K562 (cell line): ENCODE measurements around the gene MYO1B. TPM values are rescaled to one million over a fixed set of nuclear protein-coding genes. Genes with fewer than 3 reads are reported as not detected.

Experiments
- ATAC-seq: fragments of 200-7000 bp; cut with Tn5 transposase; 3 replicates; pipeline ENCODE4 v1.9.1; 2020; ENCODE audit warnings: moderate library complexity
- BruUV-seq: library from RNA; stranded (reverse); fragments of 400-500 nt; replicated peaks from 2 replicates; lab custom pipeline; 2021; lab: Mats Ljungman, UMichigan
- CTCF ChIA-PET: fragments of 300-600 bp; formaldehyde crosslinking; extraction: SDS; loops from one replicate; lab custom pipeline; 2021; ENCODE audit warnings: low intra/inter-chr PET ratio; lab: Yijun Ruan, JAX
- POLR2A ChIA-PET: fragments of 300-600, 350-650 bp; sonication (Branson Sonifier 250); formaldehyde crosslinking; extraction: SDS; loops from one replicate; lab custom pipeline; 2021; ENCODE audit warnings: antibody characterized with exemption, inconsistent platforms; lab: Yijun Ruan, JAX
- DNase-seq, 4 experiments: peaks; one replicate each; pipeline versions ENCODE4 v3.0.0 to v3.0.0-alpha.2; 2011 to 2018; ENCODE audit warnings: low spot score in 3 of 4, mixed read lengths in 3 of 4; ENCODE audit errors: extremely low read depth in 1 of 4
- FAIRE-seq: peaks from 2 replicates; lab custom pipeline; 2011; peaks lifted over from hg19 to GRCh38; lab: Jason Lieb, UNC
- H2AFZ ChIP-seq: 2 replicates; pipeline ENCODE4 v1.6.0; 2011; ENCODE audit warnings: low read depth, low read length, control low read depth, inconsistent platforms
- H3K27ac ChIP-seq: fragments of 200-600 bp; 3 replicates; pipeline ENCODE4 v1.8.0; 2011; ENCODE audit warnings: low read depth, mild to moderate bottlenecking, control low read depth, inconsistent platforms, low read length, moderate library complexity, mixed read lengths; ENCODE audit errors: extremely low read depth
- H3K27me3 ChIP-seq, 2 experiments: fragments of 300-600 bp in 1 of 2; 2 replicates in 1 of 2; 3 replicates in 1 of 2; pipeline versions ENCODE4 v1.6.0 to v1.8.0; 2011; ENCODE audit warnings: inconsistent platforms in 2 of 2, low read length in 2 of 2, mild to moderate bottlenecking in 1 of 2, mixed read lengths in 1 of 2, moderate library complexity in 1 of 2; ENCODE audit not compliant: control insufficient read depth in 2 of 2, insufficient read depth in 2 of 2
- H3K36me3 ChIP-seq: fragments of 300-600 bp; 3 replicates; pipeline ENCODE4 v1.8.0; 2011; ENCODE audit warnings: mild to moderate bottlenecking, low read length, inconsistent platforms; ENCODE audit not compliant: control insufficient read depth, insufficient read depth
- H3K4me1 ChIP-seq, 2 experiments: fragments of 200-600 bp in 1 of 2; replicated peaks in 1 of 2; 2 replicates in 1 of 2; 3 replicates in 1 of 2; pipeline versions ENCODE4 v1.5.1 to v1.8.0; 2011; ENCODE audit warnings: inconsistent platforms in 2 of 2, low read length in 2 of 2, mild to moderate bottlenecking in 1 of 2, mixed read lengths in 1 of 2, moderate library complexity in 1 of 2; ENCODE audit not compliant: control insufficient read depth in 2 of 2, insufficient read depth in 2 of 2
- H3K4me2 ChIP-seq: 2 replicates; pipeline ENCODE4 v1.6.1; 2011; ENCODE audit warnings: low read length, control low read depth, inconsistent platforms, mixed read lengths; ENCODE audit not compliant: insufficient read depth
- H3K4me3 ChIP-seq: fragments of 200-600 bp; sonication (generic), shearing (Covaris generic); 2 replicates; pipeline ENCODE4 v1.5.1; 2016; ENCODE audit warnings: control low read depth, inconsistent platforms
- H3K79me2 ChIP-seq: fragments of 200-600 bp; 3 replicates; pipeline ENCODE4 v1.8.0; 2011; ENCODE audit warnings: low read length, inconsistent platforms; ENCODE audit not compliant: control insufficient read depth, insufficient read depth
- H3K9ac ChIP-seq, 2 experiments: 2 replicates each; pipeline versions ENCODE4 v1.6.0 to v1.6.1; 2011; ENCODE audit warnings: low read depth in 2 of 2, low read length in 2 of 2, control low read depth in 1 of 2, inconsistent platforms in 1 of 2, mild to moderate bottlenecking in 1 of 2, mixed read lengths in 1 of 2; ENCODE audit not compliant: insufficient read depth in 1 of 2
- H3K9me1 ChIP-seq: one replicate; pipeline ENCODE4 v1.6.0; 2011; ENCODE audit warnings: inconsistent platforms, mild to moderate bottlenecking, low read length, moderate library complexity; ENCODE audit not compliant: control insufficient read depth, insufficient read depth
- H3K9me3 ChIP-seq: replicated peaks from 2 replicates; pipeline ENCODE4 v1.5.1; 2011; ENCODE audit warnings: low read depth, low read length, inconsistent platforms; ENCODE audit not compliant: control insufficient read depth, insufficient read depth
- H4K20me1 ChIP-seq: replicated peaks from 2 replicates; pipeline ENCODE4 v1.6.1; 2011; ENCODE audit warnings: low read length, inconsistent platforms, mixed read lengths; ENCODE audit not compliant: control insufficient read depth, insufficient read depth
- FOXA1 ChIP-seq: fragments of 450-650 bp; IDR thresholded peaks from 2 replicates; pipeline ENCODE4 v1.6.1; 2016; ENCODE audit warnings: mild to moderate bottlenecking, borderline replicate concordance
- HDAC1 ChIP-seq, 2 experiments: fragments of 450-650 bp; IDR thresholded peaks; 2 replicates each; pipeline ENCODE4 v1.6.1; 2016 to 2017; ENCODE audit warnings: inconsistent platforms in 1 of 2, mild to moderate bottlenecking in 1 of 2, moderate library complexity in 1 of 2
- PRPF4 ChIP-seq: fragments of 200-400 bp; formaldehyde crosslinking; IDR thresholded peaks from one replicate; pipeline ENCODE4 v1.6.1; 2017; ENCODE audit warnings: low read length, low read depth, mild to moderate bottlenecking; ENCODE audit not compliant: insufficient read depth, poor library complexity, severe bottlenecking
- RAD21 ChIP-seq, 2 experiments: fragments of 250-450 bp in 1 of 2; fragments of 450-650 bp in 1 of 2; sonication (Bioruptor Pico) in 1 of 2; formaldehyde crosslinking in 1 of 2; IDR thresholded peaks in 1 of 2; conservative IDR thresholded peaks in 1 of 2; 2 replicates each; pipeline versions ENCODE4 v1.4.0 to v1.8.0; 2020 to 2022; ENCODE audit warnings: mild to moderate bottlenecking in 2 of 2, moderate library complexity in 1 of 2
- WGBS: fragments of 100-300 bp; shearing (Covaris generic); methylation state at CpG from one replicate; pipeline ENCODE4 v1.1.6; 2016; ENCODE audit warnings: low coverage, mixed read lengths; ENCODE audit not compliant: insufficient coverage; ENCODE audit errors: missing lambda C conversion rate; 5-methylcytosine and 5-hydroxymethylcytosine counted together
- in situ Hi-C: fragments of 300-500 bp; cut with MboI; formaldehyde crosslinking; loops from 4 replicates; pipeline ENCODE4 v1.15.0; 2018; ENCODE audit warnings: inconsistent platforms, mixed read lengths
- intact Hi-C: fragments of 100-400 bp; cut with micrococcal nuclease; formaldehyde crosslinking; loops from 2 replicates; pipeline ENCODE4 v1.14.2; 2022
- polyA plus RNA-seq, 8 experiments: library from polyadenylated mRNA; depleted of rRNA in 4 of 8; stranded (reverse) in 5 of 8; unstranded in 3 of 8; fragments of >200 nt; fragmentation: Nextera tagmentation in 2 of 8; fragmentation: Illumina TruSeq in 1 of 8; extraction: Ambion mirVana in 2 of 8; extraction: Trizol in 1 of 8; gene quantifications; 2 replicates each; pipeline versions ENCODE4 v1.2.1 to v1.2.3, GENCODE V29; 2011 to 2014; ENCODE audit warnings: inconsistent platforms in 1 of 8, missing spikeins in 1 of 8
- total RNA-seq, 7 experiments: library from RNA; depleted of rRNA in 6 of 7; stranded (reverse); fragments of >200 nt in 6 of 7; fragmentation: Illumina TruSeq in 2 of 7; extraction: Trizol in 2 of 7; gene quantifications; 2 replicates each; pipeline versions ENCODE4 v1.2.1 to v1.2.3, GENCODE V29; 2011 to 2021; ENCODE audit warnings: low replicate concordance in 1 of 7
- TF ChIP-seq, protein P1 (sequence below), 2 experiments: fragments of 450-650 bp; formaldehyde crosslinking in 1 of 2; IDR thresholded peaks; 2 replicates each; pipeline versions ENCODE4 v1.4.0 to v1.6.1; 2014 to 2020; ENCODE audit warnings: mild to moderate bottlenecking in 2 of 2, borderline replicate concordance in 1 of 2, low read depth in 1 of 2
- TF ChIP-seq, protein P2 (sequence below): sonication (generic); formaldehyde crosslinking; IDR thresholded peaks from 2 replicates; pipeline ENCODE4 v1.8.0; 2022; ENCODE audit warnings: missing genetic modification reagents, mild to moderate bottlenecking, borderline replicate concordance

MYO1B gene
- total and polyA plus RNA-seq, 9 of the 15 experiments (the other 6 are each of a cell fraction or from before 2014, with no cell fraction given), result 0.04 to 0.33 (median 0.20) TPM; not detected in 5

DNA sequence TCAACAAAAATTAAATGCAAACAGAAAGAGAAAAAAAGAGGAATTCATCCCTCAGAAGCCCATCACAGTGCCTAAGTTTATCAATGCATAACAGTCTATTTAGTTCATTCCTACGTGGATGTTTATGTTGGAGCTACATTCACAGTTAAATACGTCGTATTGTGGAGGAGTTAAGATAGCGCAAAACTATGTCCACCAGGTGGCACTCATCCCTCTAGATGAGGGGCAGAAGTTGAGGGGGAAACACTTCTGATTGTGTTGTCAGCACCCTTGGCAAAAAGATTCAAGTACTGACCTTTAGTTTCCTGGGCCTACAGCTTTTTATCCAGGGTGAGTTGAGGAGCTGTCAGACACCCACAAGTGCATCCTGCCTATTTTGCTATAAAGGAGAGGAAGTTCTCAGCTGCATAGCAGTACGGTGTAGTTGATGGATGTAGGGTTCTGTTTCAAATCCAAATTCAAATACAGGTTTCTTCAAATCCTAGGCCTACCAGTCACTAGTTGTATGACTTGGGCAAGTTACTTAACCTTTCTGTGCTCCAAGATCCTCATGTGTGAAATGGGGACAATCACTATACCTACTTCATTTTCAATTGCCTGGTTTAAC, 26.8 kb upstream of the MYO1B start:
- H4K20me1 ChIP-seq, result no peaks in the 10 kb centered on the region; the same call in 1 of the 2 replicates
- BruUV-seq, result no TSS peak
- no peak overlapping the region for H3K27ac ChIP-seq
- H3K79me2 ChIP-seq, result no peaks in the 10 kb centered on the region
- no peaks in the 10 kb centered on the region for H3K9me1 ChIP-seq
- peak; percentile 13 to 47 (median 16) for DNase-seq
- ATAC-seq, result peak; percentile 86
- in situ Hi-C loops (loop anchor here (25.0 kb wide), 1 partner anchor 294 kb away; no protein-coding TSS in a partner anchor), intact Hi-C loops (loop anchor here (2.0 kb wide), 1 partner anchor 302 kb away; no protein-coding TSS in a partner anchor)
- 5% methylated on average over 5 of the region's 5 CpGs for WGBS
- ChIA-PET POLR2A (interaction anchor here (0.6 kb wide), 1 partner anchor 1673 kb away, joined by 3 read pairs; no protein-coding TSS in a partner anchor), CTCF (interaction anchor here (0.9 kb wide), 1 partner anchor 302 kb away, joined by 3 read pairs; no protein-coding TSS in a partner anchor)
- H3K27me3 ChIP-seq, result no peaks in the 10 kb centered on the region
- no peak overlapping the region for H2AFZ ChIP-seq
- FAIRE-seq, result peak; percentile 65
- H3K4me1 ChIP-seq, result no peaks in the 10 kb centered on the region
- no peak overlapping the region for H3K9ac ChIP-seq
- no peaks in the 10 kb centered on the region for H3K9me3 ChIP-seq
- H3K4me3 ChIP-seq, result no peak overlapping the region
- H3K4me2 ChIP-seq, result no peak overlapping the region
- H3K36me3 ChIP-seq, result no peaks in the 10 kb centered on the region
- no peak for TF ChIP-seq HDAC1 (IDR thresholded peaks at IDR 0.05)
- no peak for TF ChIP-seq PRPF4
- no peak for TF ChIP-seq FOXA1
- TF ChIP-seq, protein P1, sequence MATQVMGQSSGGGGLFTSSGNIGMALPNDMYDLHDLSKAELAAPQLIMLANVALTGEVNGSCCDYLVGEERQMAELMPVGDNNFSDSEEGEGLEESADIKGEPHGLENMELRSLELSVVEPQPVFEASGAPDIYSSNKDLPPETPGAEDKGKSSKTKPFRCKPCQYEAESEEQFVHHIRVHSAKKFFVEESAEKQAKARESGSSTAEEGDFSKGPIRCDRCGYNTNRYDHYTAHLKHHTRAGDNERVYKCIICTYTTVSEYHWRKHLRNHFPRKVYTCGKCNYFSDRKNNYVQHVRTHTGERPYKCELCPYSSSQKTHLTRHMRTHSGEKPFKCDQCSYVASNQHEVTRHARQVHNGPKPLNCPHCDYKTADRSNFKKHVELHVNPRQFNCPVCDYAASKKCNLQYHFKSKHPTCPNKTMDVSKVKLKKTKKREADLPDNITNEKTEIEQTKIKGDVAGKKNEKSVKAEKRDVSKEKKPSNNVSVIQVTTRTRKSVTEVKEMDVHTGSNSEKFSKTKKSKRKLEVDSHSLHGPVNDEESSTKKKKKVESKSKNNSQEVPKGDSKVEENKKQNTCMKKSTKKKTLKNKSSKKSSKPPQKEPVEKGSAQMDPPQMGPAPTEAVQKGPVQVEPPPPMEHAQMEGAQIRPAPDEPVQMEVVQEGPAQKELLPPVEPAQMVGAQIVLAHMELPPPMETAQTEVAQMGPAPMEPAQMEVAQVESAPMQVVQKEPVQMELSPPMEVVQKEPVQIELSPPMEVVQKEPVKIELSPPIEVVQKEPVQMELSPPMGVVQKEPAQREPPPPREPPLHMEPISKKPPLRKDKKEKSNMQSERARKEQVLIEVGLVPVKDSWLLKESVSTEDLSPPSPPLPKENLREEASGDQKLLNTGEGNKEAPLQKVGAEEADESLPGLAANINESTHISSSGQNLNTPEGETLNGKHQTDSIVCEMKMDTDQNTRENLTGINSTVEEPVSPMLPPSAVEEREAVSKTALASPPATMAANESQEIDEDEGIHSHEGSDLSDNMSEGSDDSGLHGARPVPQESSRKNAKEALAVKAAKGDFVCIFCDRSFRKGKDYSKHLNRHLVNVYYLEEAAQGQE (IDR thresholded peaks at IDR 0.05; ENCODE audit: borderline replicate concordance), result peak; percentile 22; the same call in 1 of the 2 replicates
- TF ChIP-seq, protein P1 (CRISPR knock-in tag; IDR thresholded peaks at IDR 0.05; ENCODE audit: low read depth), result no peak
- peak; percentile 44 to 59 for TF ChIP-seq RAD21 (CRISPR knock-in tag; conservative IDR thresholded peaks at IDR 0.05 in 1 of 2, IDR thresholded peaks at IDR 0.05 in 1 of 2)
- TF ChIP-seq, protein P2, sequence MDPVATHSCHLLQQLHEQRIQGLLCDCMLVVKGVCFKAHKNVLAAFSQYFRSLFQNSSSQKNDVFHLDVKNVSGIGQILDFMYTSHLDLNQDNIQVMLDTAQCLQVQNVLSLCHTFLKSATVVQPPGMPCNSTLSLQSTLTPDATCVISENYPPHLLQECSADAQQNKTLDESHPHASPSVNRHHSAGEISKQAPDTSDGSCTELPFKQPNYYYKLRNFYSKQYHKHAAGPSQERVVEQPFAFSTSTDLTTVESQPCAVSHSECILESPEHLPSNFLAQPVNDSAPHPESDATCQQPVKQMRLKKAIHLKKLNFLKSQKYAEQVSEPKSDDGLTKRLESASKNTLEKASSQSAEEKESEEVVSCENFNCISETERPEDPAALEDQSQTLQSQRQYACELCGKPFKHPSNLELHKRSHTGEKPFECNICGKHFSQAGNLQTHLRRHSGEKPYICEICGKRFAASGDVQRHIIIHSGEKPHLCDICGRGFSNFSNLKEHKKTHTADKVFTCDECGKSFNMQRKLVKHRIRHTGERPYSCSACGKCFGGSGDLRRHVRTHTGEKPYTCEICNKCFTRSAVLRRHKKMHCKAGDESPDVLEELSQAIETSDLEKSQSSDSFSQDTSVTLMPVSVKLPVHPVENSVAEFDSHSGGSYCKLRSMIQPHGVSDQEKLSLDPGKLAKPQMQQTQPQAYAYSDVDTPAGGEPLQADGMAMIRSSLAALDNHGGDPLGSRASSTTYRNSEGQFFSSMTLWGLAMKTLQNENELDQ (CRISPR knock-in tag), result no peak
